ENCODE data around the gene DPH3. TPM values are rescaled to one million over a fixed set of nuclear protein-coding genes. Genes with fewer than 3 reads are reported as not detected.

The DPH3 gene
- total RNA-seq, 1 donor from 2014 or later = 30.5 TPM

GRCh38 chr3:16252988-16253387 lies 11.8 kb downstream of the DPH3 start:
- H3K4me3 ChIP-seq (ENCODE audit: low read depth, low read length) = no peak overlapping the region
- no peak for DNase-seq (ENCODE audit: low read depth)
- no peaks in the 10 kb centered on the region for H3K36me3 ChIP-seq (ENCODE audit: control insufficient read depth, insufficient read depth, low read length)
- no peaks in the 10 kb centered on the region for H3K27me3 ChIP-seq (ENCODE audit: control insufficient read depth, insufficient read depth, low read length)
- TF ChIP-seq CTCF (IDR thresholded peaks at IDR 0.05; ENCODE audit: insufficient read depth, low read length, poor library complexity, severe bottlenecking) = no peak

DNA sequence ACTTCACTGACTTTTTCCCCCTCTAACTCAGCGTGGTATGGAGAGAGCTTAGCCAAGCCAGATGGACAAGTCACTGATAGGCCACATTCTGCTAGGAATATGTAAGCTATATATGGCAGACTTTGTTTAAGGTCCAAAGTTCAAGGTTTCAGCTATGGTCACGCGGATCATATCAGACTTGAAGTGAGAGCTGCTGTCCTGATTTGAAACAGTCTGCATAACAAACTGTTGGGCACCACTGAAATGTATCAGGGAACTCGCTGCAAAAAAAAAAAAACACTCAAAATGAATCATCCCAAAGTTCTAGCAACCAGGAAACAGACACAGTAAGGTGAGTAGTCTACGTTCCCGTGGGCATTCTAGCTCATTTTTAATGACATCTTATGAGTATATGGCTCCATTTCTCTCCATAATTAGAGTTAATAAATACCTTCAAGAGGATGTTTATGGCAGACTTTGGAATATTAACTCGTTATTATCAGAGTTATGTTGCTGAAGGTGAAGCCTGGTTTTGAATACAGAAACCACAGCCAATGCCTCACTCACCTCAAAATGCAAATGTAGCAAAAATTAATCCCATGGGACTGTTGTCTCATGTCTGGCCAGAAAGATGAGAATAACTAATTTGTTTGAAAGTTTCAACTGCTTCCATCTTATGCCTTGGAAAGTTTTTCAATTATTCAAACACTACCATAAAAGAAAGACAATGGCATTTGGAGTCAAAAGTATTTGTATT lies 12.3 kb downstream of the DPH3 start:
- H3K4me3 ChIP-seq (ENCODE audit: low read depth, low read length) = no peak overlapping the region
- H3K27me3 ChIP-seq (ENCODE audit: control insufficient read depth, insufficient read depth, low read length) = no peaks in the 10 kb centered on the region
- H3K36me3 ChIP-seq (ENCODE audit: control insufficient read depth, insufficient read depth, low read length) = no peaks in the 10 kb centered on the region
- no peak for TF ChIP-seq CTCF (IDR thresholded peaks at IDR 0.05; ENCODE audit: insufficient read depth, low read length, poor library complexity, severe bottlenecking)
- no peak for DNase-seq (ENCODE audit: low read depth)

GRCh38 chr3:16251316-16252085 lies 13.2 kb downstream of the DPH3 start:
- no peak for TF ChIP-seq CTCF (IDR thresholded peaks at IDR 0.05; ENCODE audit: insufficient read depth, low read length, poor library complexity, severe bottlenecking)
- no peaks in the 10 kb centered on the region for H3K36me3 ChIP-seq (ENCODE audit: control insufficient read depth, insufficient read depth, low read length)
- DNase-seq (ENCODE audit: low read depth) = no peak
- H3K4me3 ChIP-seq (ENCODE audit: low read depth, low read length) = no peak overlapping the region
- no peaks in the 10 kb centered on the region for H3K27me3 ChIP-seq (ENCODE audit: control insufficient read depth, insufficient read depth, low read length)

GRCh38 chr3:16249886-16250285 lies 14.9 kb downstream of the DPH3 start:
- Histone ChIP-seq H3K27me3 (ENCODE audit: control insufficient read depth, insufficient read depth, low read length) (no peaks in the 10 kb centered on the region), H3K4me3 (ENCODE audit: low read depth, low read length) (no peak overlapping the region), H3K36me3 (ENCODE audit: control insufficient read depth, insufficient read depth, low read length) (no peaks in the 10 kb centered on the region)
- no peak for DNase-seq (ENCODE audit: low read depth)
- no peak for TF ChIP-seq CTCF (IDR thresholded peaks at IDR 0.05; ENCODE audit: insufficient read depth, low read length, poor library complexity, severe bottlenecking)

DNA sequence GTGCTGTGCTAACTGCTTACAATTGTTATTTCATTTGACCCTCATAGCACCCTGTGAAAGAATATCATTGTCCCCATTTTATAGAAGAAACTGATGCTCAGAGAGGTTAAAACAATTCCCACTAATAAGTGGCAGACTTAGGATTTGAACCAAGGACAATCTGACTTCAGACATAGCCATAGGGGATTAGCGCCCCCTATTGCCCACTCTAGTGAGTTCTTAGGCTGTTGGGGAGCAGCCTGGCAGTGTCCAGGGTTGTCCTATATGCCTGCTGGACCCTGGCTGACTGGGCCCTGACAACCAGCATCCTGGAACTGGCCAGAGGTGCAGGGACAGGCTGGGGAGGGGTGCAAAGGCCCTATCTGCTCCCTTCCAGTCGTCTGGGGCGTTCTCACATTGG lies 15.4 kb downstream of the DPH3 start:
- DNase-seq (ENCODE audit: low read depth) = no peak
- Histone ChIP-seq H3K27me3 (ENCODE audit: control insufficient read depth, insufficient read depth, low read length) (no peaks in the 10 kb centered on the region), H3K36me3 (ENCODE audit: control insufficient read depth, insufficient read depth, low read length) (no peaks in the 10 kb centered on the region), H3K4me3 (ENCODE audit: low read depth, low read length) (no peak overlapping the region)
- TF ChIP-seq CTCF (IDR thresholded peaks at IDR 0.05; ENCODE audit: insufficient read depth, low read length, poor library complexity, severe bottlenecking) = peak; percentile 55

Measured in kidney epithelial cell (primary cell).